ENCODE data around the gene SHPK.

GRCh38 chr17:3641717-3642486 lies 5.9 kb upstream of the SHPK start:
- no peak for TF ChIP-seq CTCF (IDR thresholded peaks at IDR 0.05)
- no peak for TF ChIP-seq POLR2A (IDR thresholded peaks at IDR 0.05)

Measured in upper lobe of left lung (tissue), 4 donors.